ENCODE results near the gene SPOCK2. TPM values are rescaled to one million over a fixed set of nuclear protein-coding genes. Genes with fewer than 3 reads are reported as not detected.

SPOCK2 gene
- total and polyA plus RNA-seq, 2 donors (not counting 1 experiment from before 2014, with no cell fraction given) = 0.02 to 0.33 TPM

DNA sequence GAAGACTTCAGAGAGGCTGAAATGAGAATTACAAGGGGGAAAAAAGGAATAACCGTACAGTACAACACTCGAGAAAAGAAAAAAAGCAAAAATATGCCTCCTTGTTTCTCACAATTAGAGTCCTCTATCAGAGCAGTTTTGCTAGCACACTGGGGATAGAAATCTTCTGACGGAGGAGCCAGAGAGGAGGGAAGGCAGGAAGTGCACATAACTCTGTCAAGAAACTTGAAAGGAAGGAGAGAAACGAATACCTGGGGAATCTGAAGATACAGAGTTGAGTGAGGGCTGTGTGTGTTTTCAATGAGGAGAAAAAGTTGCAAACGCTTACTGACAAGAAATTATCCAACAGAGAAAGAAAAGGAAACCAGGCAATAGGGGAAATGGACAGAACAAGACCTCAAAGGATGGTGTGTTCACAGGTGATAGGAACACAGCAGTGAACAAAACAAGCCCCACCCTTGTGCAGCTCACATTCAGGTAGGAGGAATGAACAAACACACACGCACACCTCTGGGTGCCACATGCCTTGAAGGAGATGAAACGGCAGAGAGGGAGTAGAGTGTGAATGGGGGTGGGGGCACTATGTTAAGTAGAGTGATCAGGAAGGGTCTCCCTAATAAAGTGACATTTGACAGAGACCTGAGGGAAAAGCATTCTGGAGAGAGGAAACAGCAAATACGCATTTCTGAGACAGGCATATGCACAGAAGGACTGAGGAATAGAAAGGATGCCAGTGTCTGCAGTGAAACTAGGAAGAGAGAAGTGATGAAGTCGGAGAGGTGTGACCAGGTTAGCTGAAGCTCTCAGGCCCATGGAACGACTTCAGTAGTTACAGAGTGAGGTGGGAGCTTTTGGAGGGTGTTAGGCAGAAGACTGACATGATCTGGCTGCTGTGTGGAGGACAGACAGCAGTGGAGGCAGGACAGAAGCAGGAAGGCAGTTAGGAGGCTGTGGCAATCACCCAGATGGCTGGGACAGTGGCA lies 46.7 kb upstream of the SPOCK2 start:
- no peaks in the 10 kb centered on the region for H4K20me1 ChIP-seq (ENCODE audit: control insufficient read depth, extremely low read depth, insufficient read depth, low read length)
- H2AFZ ChIP-seq (ENCODE audit: low read length) = no peak overlapping the region
- no peak overlapping the region for H3K27ac ChIP-seq (ENCODE audit: insufficient read depth, low read length)
- H3K4me2 ChIP-seq (ENCODE audit: extremely low read depth, insufficient read depth, low read length) = no peak overlapping the region
- DNase-seq (ENCODE audit: low read depth in 2 of 2) = no peak
- H3K9me3 ChIP-seq (ENCODE audit: control insufficient read depth, insufficient read depth, low read depth, low read length) = no peaks in the 10 kb centered on the region
- no peak for TF ChIP-seq CTCF (conservative IDR thresholded peaks at IDR 0.05 in 1 of 2, IDR thresholded peaks at IDR 0.05 in 1 of 2; ENCODE audit: low read depth in 1 of 2, low read length in 2 of 2)
- TF ChIP-seq EZH2 (IDR thresholded peaks at IDR 0.05; ENCODE audit: low read length, missing control alignments) = no peak
- no peak overlapping the region for H3K4me3 ChIP-seq (replicated peaks in 1 of 4; ENCODE audit: control extremely low read depth in 1 of 4, insufficient read depth in 1 of 4, low read depth in 3 of 4, low read length in 4 of 4)
- no peak overlapping the region for H3K9ac ChIP-seq (ENCODE audit: insufficient read depth, low read length)
- H3K79me2 ChIP-seq (ENCODE audit: control insufficient read depth, insufficient read depth, low read length) = no peaks in the 10 kb centered on the region
- peaks cover 2% of the 10 kb centered on the region for H3K4me1 ChIP-seq (ENCODE audit: control insufficient read depth, extremely low read depth, insufficient read depth, low read length)
- H3K36me3 ChIP-seq (ENCODE audit: control insufficient read depth, insufficient read depth, low read length) = no peaks in the 10 kb centered on the region
- H3K27me3 ChIP-seq (ENCODE audit: control insufficient read depth, insufficient read depth, low read length) = no peaks in the 10 kb centered on the region

- Histone ChIP-seq H3K9me3 (ENCODE audit: control insufficient read depth, insufficient read depth, low read depth, low read length) (no peaks in the 10 kb centered on the region), H3K79me2 (ENCODE audit: control insufficient read depth, insufficient read depth, low read length) (no peaks in the 10 kb centered on the region), H3K4me3 (replicated peaks in 1 of 4; ENCODE audit: control extremely low read depth in 1 of 4, insufficient read depth in 1 of 4, low read depth in 3 of 4, low read length in 4 of 4) (no peak overlapping the region), H3K4me2 (ENCODE audit: extremely low read depth, insufficient read depth, low read length) (no peak overlapping the region), H3K36me3 (ENCODE audit: control insufficient read depth, insufficient read depth, low read length) (no peaks in the 10 kb centered on the region), H2AFZ (ENCODE audit: low read length) (no peak overlapping the region), H3K4me1 (ENCODE audit: control insufficient read depth, extremely low read depth, insufficient read depth, low read length) (peaks cover 2% of the 10 kb centered on the region), H3K27ac (ENCODE audit: insufficient read depth, low read length) (no peak overlapping the region), H4K20me1 (ENCODE audit: control insufficient read depth, extremely low read depth, insufficient read depth, low read length) (no peaks in the 10 kb centered on the region), H3K27me3 (ENCODE audit: control insufficient read depth, insufficient read depth, low read length) (no peaks in the 10 kb centered on the region), H3K9ac (ENCODE audit: insufficient read depth, low read length) (no peak overlapping the region)
- peak; percentile 67 to 82 for DNase-seq (ENCODE audit: low read depth in 2 of 2)
- no peak for TF ChIP-seq CTCF (conservative IDR thresholded peaks at IDR 0.05 in 1 of 2, IDR thresholded peaks at IDR 0.05 in 1 of 2; ENCODE audit: low read depth in 1 of 2, low read length in 2 of 2)
- no peak for TF ChIP-seq EZH2 (IDR thresholded peaks at IDR 0.05; ENCODE audit: low read length, missing control alignments)
Observed at GRCh38 chr10:72133517-72133916, 45.2 kb upstream of the SPOCK2 start.

GRCh38 chr10:72132854-72133253 lies 44.5 kb upstream of the SPOCK2 start:
- Histone ChIP-seq H3K36me3 (ENCODE audit: control insufficient read depth, insufficient read depth, low read length) (no peaks in the 10 kb centered on the region), H3K4me2 (ENCODE audit: extremely low read depth, insufficient read depth, low read length) (no peak overlapping the region), H3K79me2 (ENCODE audit: control insufficient read depth, insufficient read depth, low read length) (no peaks in the 10 kb centered on the region), H3K4me1 (ENCODE audit: control insufficient read depth, extremely low read depth, insufficient read depth, low read length) (peaks cover 2% of the 10 kb centered on the region), H4K20me1 (ENCODE audit: control insufficient read depth, extremely low read depth, insufficient read depth, low read length) (no peaks in the 10 kb centered on the region), H3K9me3 (ENCODE audit: control insufficient read depth, insufficient read depth, low read depth, low read length) (no peaks in the 10 kb centered on the region), H3K9ac (ENCODE audit: insufficient read depth, low read length) (no peak overlapping the region), H2AFZ (ENCODE audit: low read length) (no peak overlapping the region), H3K27me3 (ENCODE audit: control insufficient read depth, insufficient read depth, low read length) (no peaks in the 10 kb centered on the region), H3K4me3 (replicated peaks in 1 of 4; ENCODE audit: control extremely low read depth in 1 of 4, insufficient read depth in 1 of 4, low read depth in 3 of 4, low read length in 4 of 4) (no peak overlapping the region), H3K27ac (ENCODE audit: insufficient read depth, low read length) (no peak overlapping the region)
- DNase-seq (ENCODE audit: low read depth in 2 of 2) = no peak
- TF ChIP-seq CTCF (conservative IDR thresholded peaks at IDR 0.05 in 1 of 2, IDR thresholded peaks at IDR 0.05 in 1 of 2; ENCODE audit: low read depth in 1 of 2, low read length in 2 of 2) (no peak), EZH2 (IDR thresholded peaks at IDR 0.05; ENCODE audit: low read length, missing control alignments) (no peak)

Measured in fibroblast of lung (primary cell).